Erythroblast (primary cell): ENCODE data around the gene DCUN1D2.

Source experiments
- GATA1 ChIP-seq: IDR thresholded peaks from 2 replicates; pipeline ENCODE4 v1.6.1; 2011; ENCODE audit warnings: low read depth, mild to moderate bottlenecking, control low read depth, low read length, moderate library complexity
- POLR2A ChIP-seq: IDR thresholded peaks from 2 replicates; pipeline ENCODE4 v1.6.1; 2011; ENCODE audit warnings: mild to moderate bottlenecking, low read length

DNA sequence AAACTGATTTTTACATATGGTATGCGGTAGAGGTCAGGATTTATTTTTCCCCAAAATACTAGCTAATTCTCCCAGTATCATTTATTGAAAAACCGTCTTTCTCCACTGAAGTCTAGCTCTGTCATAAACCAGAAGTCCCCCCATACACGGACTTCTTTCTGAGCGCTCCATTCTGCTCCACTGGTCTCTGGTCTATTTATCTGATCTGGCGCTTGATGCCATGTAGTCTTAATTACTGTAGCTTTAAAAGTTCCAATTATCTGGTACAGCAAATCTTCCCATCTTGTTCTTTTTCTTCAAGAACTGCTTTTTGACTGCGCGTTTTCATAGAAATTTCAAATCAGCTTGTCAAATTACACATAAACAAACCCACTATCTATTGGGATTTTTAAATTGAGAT is 13.7 kb downstream of the DCUN1D2 start:
- TF ChIP-seq POLR2A (no peak), GATA1 (no peak)
